NOMO-1 (cell line): Measurements from ENCODE around the gene MFGE8.

ENCODE experiments used
- DNase-seq, 2 experiments: peaks; one replicate each; lab custom pipeline; 2025; ENCODE audit not compliant: unreplicated experiment in 2 of 2; lab: John Stamatoyannopoulos, UW

The MFGE8 gene

DNA sequence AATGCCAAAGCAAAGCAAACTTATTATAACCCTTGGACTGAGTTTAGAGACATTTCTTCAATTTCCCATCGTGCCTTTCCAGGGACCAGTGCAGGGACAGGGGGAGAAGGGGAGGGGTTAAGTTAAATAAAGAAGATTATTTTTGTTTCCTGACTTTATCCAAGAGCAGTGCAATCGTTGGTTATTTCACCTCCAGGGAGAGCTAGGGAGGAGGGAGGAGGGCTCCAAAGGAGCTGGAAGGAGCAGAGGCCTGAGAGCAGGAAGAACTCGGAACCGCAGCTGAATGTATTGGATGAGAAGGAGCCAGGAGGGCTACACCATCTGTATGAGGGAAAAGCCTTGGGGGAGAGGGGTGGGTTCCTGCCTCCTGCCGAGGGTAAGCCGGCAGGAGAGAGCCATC lies 38.5 kb downstream of the MFGE8 start:
- no peak for DNase-seq

DNA sequence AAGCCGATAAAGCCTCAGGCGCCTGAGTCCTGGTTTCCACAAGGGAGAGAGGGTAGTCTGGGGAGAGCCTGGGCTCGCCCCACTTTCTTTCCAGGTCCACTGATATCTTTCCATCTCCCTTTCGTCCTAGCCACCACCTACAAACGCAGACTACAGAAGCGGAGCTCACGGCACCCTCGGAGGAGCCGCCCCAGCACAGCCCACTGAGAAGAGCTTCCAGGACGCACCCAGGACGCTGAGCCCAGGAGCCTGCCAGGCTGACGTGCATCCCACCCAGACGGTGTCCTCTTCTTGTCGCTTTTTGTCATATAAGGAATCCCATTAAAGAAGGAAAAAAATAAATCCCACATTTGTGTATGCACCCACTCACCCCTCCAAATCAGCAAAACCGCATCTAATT lies 38.9 kb downstream of the MFGE8 start:
- no peak for DNase-seq

DNA sequence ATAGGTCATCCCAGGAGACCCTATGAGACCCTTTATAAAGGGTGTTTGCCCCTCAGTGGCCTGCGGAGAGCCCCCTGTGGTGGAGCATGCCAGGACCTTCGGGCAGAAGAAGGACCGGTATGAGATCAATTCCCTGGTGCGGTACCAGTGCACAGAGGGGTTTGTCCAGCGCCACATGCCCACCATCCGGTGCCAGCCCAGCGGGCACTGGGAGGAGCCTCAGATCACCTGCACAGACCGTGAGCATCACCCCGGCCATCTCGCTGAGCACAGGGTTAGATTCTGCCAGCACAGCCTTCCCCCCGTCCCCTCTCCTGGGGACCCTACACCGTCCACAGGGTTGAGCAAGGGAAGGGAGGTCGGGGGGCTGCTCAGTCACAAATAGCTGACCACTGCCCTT lies 39.4 kb downstream of the MFGE8 start:
- no peak for DNase-seq

DNA sequence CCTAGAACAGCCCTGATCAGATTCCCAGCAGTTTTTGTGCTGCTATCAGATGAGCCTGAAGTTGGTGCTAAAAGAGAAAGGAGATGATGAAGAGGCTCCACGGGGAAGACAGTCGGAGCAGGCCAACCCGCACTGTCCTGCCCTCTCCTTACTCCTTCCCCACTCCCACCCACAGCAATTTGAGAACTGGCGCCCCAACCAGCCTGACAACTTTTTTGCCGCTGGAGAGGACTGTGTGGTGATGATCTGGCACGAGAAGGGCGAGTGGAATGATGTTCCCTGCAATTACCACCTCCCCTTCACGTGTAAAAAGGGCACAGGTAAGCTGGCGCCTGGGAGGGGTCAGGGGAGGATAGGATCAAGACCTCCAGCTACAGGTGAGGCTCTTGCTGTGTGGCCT lies 40.5 kb downstream of the MFGE8 start:
- DNase-seq = no peak

DNA sequence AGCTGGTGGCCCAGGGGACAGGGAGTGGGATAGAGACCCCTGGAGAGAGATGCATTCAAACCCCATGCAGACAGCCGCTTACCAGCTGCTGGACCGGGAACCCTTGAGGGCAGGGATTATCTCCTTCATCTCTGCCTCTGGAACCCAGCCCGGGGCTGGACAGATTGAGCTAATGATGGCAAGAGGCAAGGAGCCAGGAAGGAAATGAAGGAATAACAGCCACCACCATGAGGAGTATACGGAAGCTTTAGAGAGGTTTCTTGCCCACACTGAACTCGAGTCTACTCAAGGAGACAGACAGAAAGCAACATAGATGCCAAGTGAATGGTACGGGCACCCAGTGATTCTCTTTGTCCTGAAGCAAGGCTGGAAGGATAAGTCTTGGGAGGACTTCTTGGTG lies 41.1 kb downstream of the MFGE8 start:
- DNase-seq = no peak

DNA sequence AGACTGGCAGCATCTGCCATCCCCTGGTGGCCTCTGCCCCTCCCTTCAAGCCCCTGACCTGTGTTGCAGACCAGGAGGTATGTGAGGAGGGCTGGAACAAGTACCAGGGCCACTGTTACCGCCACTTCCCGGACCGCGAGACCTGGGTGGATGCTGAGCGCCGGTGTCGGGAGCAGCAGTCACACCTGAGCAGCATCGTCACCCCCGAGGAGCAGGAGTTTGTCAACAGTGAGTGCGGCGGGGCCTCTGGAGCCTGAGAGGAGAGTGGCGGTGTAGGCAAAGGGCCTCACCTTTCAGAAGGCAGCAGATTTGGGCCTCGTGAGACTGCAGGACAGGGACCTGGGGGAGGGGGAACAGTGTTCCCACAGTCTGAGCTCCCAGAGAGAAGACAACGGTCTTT lies 41.9 kb downstream of the MFGE8 start:
- no peak for DNase-seq

DNA sequence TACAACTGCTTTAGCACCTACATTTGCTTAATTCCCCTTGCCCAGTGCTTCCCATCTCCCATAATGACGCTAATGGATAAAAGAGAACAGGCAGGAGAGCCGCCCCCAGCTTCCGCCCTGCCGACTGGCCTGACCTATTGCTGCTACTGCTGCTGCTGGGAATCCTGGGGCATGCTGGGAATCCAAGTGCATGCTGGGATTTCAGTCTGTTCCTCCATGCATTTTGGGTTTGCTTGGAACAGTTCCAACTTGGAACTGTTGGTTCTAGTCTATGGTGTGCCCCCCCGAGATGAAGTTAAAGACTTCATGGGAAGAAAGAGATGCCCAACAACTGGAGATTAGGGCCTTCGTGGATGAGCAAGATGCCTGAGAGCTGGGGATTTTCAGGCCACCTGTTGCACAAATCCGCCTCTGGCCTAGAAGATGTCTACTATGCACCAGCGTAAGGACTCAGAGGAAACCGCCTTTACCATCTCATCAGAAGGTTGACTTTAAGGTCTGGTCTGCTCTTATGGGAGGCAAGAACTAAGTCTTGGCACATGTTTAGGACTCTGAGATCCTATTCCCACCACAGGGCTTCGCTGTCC lies 46.8 kb downstream of the MFGE8 start:
- no peak for DNase-seq

DNA sequence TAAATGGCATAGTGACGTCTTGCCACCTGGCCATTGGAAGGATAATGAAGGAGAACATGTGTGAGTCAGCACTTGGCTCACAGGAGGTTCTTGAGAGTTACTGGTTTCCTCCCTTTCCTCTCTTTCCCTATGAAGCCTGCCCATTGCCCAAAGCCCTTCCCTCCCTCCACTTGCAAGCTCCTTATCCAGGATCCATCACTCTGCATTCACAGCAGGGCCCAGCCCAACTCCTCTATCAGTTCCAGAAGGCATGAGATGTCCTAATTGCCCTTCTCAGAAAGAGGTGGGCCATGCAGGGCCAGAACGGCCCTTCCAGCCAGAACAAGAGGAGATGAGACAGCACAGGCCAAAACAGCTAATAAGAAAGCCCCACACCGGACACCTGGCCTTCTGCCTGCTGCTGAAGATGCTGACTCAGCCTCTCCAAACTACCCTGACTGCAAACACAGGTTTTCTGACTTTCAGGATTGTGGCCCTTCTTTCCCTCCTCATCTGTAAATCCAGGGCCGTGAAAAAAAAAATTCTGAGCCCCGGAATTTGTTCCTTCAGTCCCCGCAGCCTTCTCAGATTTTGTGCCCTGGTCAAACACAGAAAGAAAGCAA lies 47.6 kb downstream of the MFGE8 start:
- no peak for DNase-seq

DNA sequence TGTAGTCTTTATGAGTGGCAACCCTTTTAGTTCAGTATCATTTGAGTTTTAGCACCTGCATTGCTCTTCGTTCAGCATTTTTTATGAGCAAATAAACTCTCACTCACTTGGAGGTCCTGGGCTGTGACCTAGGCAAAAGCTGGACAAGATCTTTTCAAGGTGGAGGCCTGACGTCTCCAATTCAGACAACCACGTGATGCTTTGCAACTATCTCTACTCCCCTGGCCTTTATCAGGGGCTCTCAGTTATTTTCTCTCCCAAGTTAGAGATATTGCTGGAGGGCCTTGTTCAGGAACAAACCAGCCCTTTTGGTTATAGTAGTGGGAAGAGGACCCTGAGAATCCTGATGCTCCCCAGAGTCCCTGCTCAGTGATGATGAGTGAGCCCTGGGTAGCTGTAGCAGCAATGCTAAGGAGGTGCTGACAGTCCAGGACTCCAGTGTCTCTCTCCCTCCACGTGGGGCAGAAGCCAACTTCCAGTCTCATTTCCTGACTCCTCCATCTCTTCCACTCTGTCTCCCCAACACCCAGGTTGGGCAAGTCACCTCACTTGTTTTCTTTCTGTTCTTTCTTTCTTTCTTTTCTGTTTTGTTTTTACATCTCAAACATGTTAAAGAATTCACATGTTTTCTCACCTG lies 48.2 kb downstream of the MFGE8 start:
- no peak for DNase-seq

DNA sequence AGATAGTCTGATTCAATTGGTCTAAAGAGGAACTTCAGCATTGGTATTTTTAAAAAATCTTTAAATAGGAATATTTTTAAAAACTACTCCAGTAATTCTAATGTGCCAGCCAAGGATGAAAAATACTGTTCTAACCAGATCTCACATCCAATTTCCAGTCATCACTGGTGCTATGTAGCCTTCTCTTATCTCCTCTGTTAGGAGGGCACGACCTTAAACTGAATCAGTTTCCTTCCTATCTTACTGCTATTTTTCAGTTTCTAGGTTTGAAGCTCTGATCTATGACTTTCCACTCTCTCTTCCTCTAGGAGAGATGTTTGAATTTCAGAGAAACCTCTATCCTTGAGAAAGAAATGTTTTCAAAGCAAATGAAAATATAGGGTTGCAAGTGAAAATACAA lies 49.8 kb downstream of the MFGE8 start:
- DNase-seq = no peak

DNA sequence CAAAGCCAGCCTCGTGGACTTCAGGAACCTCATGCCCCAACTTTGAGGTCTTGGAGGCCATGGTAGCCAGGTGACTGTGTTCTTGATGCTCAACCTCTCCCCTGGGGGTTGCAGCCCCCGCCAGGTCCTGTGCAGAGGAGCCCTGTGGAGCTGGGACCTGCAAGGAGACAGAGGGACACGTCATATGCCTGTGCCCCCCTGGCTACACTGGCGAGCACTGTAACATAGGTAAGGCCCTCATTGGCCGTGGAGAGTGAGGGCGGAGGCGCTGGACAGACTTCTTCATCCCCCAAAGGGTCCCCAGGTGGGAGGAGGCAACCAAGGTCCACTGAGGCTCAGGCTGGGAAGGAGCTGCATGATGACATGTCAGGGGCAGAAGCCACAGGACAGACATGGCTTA lies 53.0 kb downstream of the MFGE8 start:
- DNase-seq = no peak

DNA sequence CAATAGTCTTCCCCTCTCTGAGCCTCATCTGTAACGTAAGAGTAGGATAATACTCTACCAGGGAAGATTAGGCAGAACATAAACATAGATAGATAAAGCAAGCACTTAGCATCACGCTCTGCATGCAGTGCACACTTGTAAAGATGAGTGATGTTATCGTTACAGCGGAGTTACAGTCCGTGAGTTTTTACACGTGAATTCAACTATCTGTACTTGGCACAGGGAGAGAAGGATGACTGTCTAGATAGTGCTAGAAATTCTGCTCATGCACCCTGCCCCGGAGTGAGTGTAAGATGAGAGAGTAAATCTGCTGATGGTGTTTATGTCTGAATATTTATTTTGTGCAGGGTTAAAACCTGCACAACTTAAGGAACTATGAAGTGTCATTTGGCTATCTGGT lies 53.6 kb downstream of the MFGE8 start:
- no peak for DNase-seq

DNA sequence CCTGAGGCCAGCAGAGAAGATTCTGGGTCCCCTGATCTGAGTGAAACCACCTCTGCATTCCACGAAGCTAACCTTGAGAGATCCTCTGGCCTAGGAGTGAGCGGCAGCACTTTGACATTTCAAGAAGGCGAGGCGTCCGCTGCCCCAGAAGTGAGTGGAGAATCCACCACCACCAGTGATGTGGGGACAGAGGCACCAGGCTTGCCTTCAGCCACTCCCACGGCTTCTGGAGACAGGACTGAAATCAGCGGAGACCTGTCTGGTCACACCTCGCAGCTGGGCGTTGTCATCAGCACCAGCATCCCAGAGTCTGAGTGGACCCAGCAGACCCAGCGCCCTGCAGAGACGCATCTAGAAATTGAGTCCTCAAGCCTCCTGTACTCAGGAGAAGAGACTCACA lies 54.2 kb downstream of the MFGE8 start:
- no peak for DNase-seq

DNA sequence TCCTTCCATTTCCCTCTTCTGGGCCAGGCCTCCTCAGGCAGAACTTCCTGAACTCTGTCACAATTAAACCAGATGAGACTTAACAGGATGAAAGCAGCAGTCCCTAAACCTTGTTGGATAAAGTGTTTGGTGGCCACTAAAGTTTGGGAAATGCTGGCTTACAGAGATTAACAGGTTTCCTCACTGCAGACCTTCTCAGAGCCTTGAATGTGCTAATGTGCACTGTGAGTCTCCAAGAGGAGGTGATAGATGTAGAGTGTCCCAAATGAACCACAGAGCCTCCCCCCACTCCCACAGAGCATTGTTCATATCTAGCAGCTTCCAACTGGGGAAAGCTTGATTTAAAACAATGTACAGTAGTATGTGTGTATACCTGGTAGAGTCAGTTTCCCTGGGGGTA lies 60.7 kb downstream of the MFGE8 start:
- no peak for DNase-seq

DNA sequence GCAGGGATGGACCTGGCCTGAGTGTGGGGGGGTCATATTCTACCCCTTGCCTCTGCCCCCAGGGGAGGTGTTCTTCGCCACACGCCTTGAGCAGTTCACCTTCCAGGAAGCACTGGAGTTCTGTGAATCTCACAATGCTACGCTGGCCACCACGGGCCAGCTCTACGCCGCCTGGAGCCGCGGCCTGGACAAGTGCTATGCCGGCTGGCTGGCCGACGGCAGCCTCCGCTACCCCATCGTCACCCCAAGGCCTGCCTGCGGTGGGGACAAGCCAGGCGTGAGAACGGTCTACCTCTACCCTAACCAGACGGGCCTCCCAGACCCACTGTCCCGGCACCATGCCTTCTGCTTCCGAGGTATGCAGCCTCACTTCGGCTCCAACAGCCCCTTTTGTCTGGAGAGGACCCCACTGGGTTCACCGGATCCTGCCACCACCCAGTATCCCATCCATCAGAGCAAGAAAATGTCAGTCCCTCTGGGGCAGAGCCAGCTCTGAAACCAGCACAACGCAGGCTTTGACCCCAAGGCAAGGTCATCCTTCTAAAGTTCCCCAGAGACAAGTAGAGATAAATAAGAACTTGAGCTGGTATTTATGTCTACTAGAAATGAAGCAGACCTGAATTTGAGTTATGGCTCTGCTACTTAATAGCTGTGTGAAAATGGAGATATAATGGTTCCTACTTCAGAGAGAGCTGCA lies 63.7 kb downstream of the MFGE8 start:
- no peak for DNase-seq
